Hematopoietic multipotent progenitor cell treated with erythropoietin and hydrocortisone succinate and interleukin-3 and kit ligand, for 8 days (in vitro differentiated cells): Measurements from ENCODE around the gene NUDT1.

Experiments
- DNase-seq: peaks from one replicate; pipeline ENCODE4 v3.0.0-alpha.2; 2015

Gene NUDT1

GRCh38 chr7:2271273-2272026, 29.4 kb downstream of the NUDT1 start:
- DNase-seq = no peak

- no peak for DNase-seq
These were observed 30.0 kb downstream of the NUDT1 start for GRCh38 chr7:2272031-2272430.

- no peak for DNase-seq
These were observed 31.8 kb downstream of the NUDT1 start for GRCh38 chr7:2273866-2274265.

- no peak for DNase-seq
These were observed 32.6 kb downstream of the NUDT1 start for GRCh38 chr7:2274666-2275065.

GRCh38 chr7:2275101-2275500, 33.1 kb downstream of the NUDT1 start:
- DNase-seq = no peak

DNA sequence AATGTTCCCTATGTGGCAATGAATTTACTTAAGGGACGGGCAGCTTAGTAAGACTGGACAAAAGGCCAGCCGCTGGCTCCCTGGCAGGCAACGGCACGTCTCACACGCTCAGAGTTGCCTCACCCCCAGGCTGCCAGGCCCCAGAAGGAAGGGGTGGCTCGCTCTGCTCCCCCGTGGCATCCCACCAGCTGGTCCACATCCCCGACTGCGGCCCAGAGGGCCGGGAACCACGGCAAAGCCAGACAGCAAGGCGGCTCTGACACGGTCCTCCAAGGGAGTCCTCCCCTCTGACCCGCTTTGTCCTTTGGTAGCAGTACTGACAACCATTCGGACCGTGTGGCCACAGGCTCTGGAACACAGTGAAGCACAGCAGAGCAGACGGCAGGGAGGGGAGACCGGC, 34.1 kb downstream of the NUDT1 start:
- no peak for DNase-seq

GRCh38 chr7:2278026-2278425, 36.0 kb downstream of the NUDT1 start:
- DNase-seq = no peak

- DNase-seq = no peak
These were observed 37.9 kb downstream of the NUDT1 start for GRCh38 chr7:2279896-2280295.

GRCh38 chr7:2280424-2280823, 38.4 kb downstream of the NUDT1 start:
- DNase-seq = no peak

DNA sequence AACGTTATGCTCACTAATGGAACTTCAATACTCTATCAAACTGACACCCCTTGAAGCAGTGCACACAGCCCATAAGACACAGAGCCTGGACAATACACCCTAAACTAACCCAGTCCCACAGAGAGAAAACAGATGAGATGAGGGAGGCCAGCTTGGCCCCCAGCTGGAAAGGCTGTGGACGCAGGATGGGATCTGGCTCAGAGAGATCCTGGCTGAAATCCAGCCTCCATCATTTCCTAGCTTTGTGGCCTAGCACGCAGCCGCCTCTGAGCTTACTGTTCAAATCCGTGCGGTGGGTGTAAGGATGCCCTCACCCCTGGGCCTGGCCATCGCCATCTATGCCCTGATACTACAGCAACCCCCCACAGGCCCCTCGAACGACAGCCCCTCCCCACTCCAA, 39.5 kb downstream of the NUDT1 start:
- no peak for DNase-seq

GRCh38 chr7:2282185-2282751, 40.2 kb downstream of the NUDT1 start:
- DNase-seq = no peak

DNA sequence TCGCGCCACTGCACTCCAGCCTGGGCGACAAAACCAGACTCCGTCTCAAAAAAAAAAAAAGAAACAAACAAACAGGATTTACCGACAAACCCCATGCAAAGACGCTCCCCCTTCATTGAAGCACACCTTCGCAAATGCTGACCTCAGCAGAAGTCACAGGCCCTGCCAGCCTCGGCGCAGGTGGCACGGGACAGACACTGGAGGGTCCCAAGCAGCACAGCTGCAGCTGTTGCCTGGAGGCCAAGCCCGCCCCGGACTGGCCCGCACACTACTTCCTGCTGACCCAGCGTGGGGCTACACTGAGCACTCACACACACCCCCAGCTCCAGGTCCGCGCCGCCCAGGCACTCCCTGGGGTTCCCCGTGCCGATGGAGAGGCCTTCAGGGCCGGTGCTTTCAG, 41.0 kb downstream of the NUDT1 start:
- DNase-seq = no peak

DNA sequence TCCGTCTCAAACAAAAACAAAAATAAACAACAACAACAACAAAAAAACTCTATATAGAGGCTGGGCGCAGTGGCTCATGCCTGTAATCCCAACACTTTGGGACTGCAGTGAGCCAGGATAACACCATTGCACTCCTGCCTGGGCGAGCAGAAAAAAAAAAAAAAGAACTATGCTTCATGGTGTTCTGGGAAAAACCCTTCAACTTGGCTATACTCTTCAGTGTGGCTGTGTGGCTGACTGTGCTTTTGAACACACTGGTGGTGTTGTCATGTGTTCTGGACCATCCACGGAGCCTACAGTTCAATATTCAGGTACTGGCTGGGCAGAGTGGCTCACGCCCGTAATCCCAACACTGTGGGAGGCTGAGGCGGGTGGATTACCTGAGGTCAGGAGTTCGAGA, 45.7 kb downstream of the NUDT1 start:
- no peak for DNase-seq

GRCh38 chr7:2288503-2288902, 46.5 kb downstream of the NUDT1 start:
- no peak for DNase-seq

GRCh38 chr7:2289111-2289586, 47.1 kb downstream of the NUDT1 start:
- no peak for DNase-seq

DNA sequence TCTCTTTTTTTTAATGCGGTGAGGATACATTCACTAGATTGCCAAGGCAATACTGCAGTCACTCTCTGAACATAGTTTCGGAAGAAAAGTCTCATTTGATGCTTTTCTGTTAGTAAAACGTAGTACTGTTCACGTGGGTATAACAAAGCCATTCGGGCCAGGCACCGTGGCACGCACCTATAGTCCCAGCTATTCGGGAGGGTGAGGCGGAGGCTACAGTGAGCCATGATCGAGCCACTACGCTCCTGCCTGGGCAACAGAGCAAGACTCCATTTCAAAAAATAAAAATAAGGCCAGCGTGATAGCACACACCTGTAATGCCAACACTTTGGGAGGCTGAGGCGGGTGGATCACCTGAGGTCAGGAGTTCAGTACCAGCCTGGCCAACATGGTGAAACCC, 47.6 kb downstream of the NUDT1 start:
- DNase-seq = no peak

- DNase-seq = no peak
These were observed 48.9 kb downstream of the NUDT1 start for GRCh38 chr7:2290877-2291276.

- DNase-seq = no peak
These were observed 54.1 kb downstream of the NUDT1 start for GRCh38 chr7:2295936-2296620.

DNA sequence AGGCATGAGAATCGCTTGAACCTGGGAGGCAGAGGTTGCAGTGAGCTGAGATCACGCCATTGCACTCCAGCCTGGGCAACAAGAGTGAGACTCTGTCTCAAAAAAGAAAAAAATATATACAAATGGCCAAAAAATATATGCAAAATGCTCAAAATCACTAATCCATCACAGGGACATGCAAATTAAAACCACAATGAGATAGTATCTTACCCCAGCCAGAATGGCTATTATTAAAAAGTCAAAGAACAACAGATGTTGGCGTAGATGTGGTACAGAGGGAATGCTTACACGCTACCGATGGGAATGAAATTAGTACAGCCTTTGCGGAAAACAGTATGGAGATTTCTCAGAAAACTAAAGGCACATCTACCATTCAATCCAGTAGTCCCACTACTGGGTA, 54.8 kb downstream of the NUDT1 start:
- no peak for DNase-seq

DNA sequence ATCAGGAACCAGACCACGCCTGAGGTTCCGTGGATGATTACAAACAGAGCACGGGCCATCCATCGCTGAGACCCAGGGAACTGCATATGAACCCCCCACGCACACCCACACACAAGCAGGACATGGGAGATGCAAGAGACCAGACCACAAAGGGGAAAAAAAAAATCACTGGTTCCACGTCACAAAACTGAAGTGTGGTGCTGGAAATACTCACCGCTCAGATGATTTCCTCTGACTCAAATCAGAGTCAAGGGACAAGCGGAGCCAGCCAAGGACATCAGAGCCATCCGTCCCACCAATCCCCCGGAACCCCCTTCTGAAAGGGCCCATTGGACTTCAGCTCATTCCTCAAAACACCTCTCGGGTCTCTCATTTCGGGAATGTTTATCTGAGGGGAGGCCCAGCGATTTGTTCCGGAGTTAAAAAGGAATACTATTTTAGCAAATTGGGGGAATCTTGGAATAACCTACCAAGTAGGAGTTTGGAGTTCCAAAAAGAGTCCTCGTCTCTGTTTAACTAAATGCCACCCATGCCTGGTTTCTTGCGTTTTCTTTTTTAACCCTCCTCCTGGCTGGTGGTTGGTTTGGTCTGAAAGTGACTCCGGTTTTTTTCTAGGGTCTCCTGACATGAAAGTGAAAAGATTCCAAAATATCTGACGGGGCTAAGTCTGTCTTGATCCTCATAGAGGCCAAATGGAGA, 57.3 kb downstream of the NUDT1 start:
- no peak for DNase-seq

GRCh38 chr7:2299870-2300512, 58.0 kb downstream of the NUDT1 start:
- no peak for DNase-seq
